ENCODE data around the gene F2RL2.

GRCh38 chr5:76657683-76658311 is 34.6 kb upstream of the F2RL2 start:
- TF ChIP-seq CTCF (IDR thresholded peaks at IDR 0.05; ENCODE audit: poor library complexity, severe bottlenecking) (no peak), TAF1 (IDR thresholded peaks at IDR 0.05; ENCODE audit: low read depth) (no peak), POLR2AphosphoS5 (IDR thresholded peaks at IDR 0.05) (no peak), SMC3 (conservative IDR thresholded peaks at IDR 0.05; ENCODE audit: poor library complexity) (no peak), RAD21 (conservative IDR thresholded peaks at IDR 0.05) (no peak), REST (IDR thresholded peaks at IDR 0.05; ENCODE audit: borderline replicate concordance) (no peak)

Measured in neural cell (in vitro differentiated cells).